Activated CD8-positive, alpha-beta memory T cell treated with anti-CD3 and anti-CD28 coated beads for 48 hours (primary cell): ENCODE data around the gene CST3.
"Not testable (repeated sequence)": the region's sequence is repeated elsewhere in the genome, so short reads cannot be mapped to it uniquely, and the experiment has no call there.

ENCODE experiments used
- DNase-seq, 3 experiments: peaks; one replicate each; pipeline ENCODE4 v3.0.0-alpha.2; 2020; ENCODE audit warnings: low read depth in 2 of 3, low spot score in 2 of 3

Gene CST3

GRCh38 chr20:23629542-23630391 lies 8.0 kb downstream of the CST3 start:
- DNase-seq = no peak

DNA sequence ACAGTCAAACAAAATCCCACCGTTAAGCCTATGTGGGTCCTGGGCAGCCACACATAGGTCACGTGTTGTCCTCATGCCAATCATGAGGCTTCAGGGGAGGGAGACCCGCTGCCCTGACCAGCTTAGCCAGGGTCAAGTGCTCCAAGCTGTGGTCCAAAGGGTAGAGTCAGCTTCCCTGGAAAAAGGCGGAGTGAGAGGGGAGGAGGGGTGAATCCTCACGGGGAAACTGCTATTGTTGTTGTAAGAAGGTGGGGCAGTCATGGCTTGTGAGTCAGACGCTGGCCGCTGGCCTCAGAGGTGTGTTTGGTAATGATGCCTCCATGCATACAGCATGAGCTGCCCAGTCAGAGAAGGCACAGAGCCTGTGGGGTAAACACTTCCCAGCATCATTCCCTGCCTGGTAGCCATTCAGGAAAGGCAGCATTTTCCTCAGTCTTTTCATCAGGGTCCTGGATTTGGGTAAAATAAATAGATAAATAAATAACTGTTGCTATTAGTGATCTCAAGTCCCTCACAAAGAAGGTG lies 8.7 kb downstream of the CST3 start:
- no peak for DNase-seq

- DNase-seq = no peak
These were observed 9.2 kb downstream of the CST3 start for GRCh38 chr20:23628402-23629016.

- DNase-seq = no peak
These were observed 10.3 kb downstream of the CST3 start for GRCh38 chr20:23627501-23627900.

GRCh38 chr20:23626040-23626620 lies 11.6 kb downstream of the CST3 start:
- no peak for DNase-seq

DNA sequence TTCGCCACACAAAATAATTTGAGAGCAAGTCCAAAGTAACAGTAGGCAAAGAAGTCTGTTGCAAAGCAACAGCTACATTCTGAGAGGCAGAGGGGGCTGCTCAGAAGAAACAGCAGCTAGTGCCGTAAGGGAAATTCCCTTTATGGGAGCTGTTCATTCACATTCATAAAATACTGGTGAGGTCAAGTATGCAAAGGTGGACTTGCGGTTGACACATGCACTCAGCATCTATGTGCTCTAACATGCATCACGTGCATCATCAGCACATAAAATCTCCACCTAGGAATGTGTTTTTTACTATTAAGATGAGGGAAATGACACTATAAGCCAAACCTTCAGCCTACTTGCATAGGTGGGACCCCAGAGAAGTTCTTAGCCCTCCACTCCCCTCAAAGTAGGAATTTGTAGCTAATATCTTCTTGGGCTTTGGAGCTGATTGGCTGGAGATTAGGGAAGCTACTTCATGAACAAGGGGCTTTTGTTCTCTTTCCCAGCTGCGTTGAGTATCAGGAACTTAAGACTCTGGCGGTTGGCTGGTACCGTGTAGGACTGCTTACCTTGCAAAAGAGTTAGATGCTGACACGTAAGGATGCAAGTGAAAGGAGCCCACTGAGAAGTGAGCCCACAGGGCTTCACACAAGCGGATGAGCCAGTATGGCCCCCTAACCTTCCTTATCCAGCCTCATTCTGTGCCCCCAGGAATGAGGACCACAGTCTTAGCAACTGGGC lies 12.4 kb downstream of the CST3 start:
- no peak for DNase-seq

GRCh38 chr20:23624324-23624691 lies 13.4 kb downstream of the CST3 start:
- no peak for DNase-seq

DNA sequence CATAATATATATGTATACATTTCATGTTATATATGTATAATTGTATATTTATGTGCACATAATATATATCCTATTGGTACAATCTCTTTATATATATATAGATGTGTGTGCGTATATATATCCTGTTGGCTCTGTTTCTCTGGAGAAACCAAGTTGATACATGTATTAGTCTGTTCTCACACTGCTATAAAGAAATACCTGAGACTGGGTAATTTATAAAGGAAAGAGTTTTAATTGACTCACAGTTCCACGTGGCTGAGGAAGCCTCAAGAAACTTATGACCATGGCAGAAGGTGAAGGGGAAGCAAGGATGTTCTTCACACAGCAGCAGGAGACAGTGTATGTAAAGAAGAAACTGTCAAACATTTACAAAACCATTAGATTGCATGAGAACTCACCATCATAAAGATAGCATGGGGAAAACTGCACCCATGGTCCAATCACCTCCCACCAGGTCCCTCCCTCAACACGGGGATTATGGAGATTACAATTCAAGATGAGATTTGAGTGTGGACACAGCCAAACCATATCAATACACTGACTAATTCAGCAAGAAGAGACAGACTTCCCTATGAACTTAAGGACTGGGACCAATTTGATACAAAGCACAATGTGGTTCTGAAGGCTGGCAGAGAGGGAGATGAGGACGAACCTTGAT lies 14.0 kb downstream of the CST3 start:
- DNase-seq = no peak

DNA sequence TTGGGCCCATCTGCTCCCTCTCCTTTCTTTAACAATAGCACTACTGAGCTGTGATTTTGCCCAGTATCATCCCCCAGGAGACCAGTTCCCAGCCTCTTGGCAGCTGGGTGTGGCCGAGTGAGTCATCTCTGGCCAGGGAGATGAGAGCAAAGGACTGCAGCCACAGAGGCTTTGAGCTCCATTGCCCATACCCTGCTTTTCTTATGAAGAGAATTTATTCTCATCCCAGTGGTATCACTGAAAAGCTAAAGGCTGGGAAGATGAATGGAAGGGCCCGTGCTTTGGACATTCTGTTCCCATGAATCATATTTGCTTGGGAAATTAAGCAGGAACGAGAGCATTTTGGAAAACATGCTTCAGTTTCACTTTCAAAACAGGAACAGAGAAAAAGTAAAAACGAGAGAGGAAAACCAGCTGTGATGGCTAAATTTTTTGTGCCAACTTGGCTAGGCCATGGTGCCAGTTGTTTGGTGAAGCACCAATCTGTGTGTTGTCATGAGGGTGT lies 14.9 kb downstream of the CST3 start:
- no peak for DNase-seq

- not testable (repeated sequence) for DNase-seq
These were observed 15.4 kb downstream of the CST3 start for GRCh38 chr20:23622401-23622800.

DNA sequence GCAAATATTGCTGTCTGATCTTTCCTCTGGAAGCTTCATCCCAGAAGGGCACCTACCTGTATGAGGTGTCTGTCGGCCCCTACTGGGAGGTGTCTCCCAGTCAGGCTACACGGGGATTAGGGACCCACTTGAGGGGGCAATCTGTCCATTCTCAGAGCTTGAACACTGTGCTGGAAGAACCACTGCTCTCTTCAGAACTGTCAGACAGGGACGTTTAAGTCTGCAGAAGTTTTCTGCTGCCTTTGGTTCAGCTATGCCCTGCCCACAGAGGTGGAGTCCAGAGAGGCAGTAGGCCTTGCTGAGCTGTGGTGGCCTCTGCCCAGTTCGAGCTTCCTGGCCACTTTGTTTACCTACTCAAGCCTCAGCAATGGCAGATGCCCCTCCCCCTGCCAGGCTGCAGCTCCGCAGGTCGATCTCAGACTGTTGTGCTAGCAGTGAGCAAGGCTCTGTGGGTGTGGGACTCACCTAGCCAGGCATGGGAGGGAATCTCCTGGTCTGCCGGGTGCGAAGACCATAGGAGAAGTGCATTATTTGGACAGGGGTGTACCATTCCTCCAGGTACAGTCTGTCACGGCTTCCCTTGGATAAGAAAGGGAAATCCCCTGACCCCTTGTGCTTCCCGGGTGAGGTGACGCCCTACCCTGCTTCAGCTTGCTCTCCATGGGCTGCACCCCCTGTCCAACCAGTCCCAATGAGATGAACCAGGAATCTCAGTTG lies 16.9 kb downstream of the CST3 start:
- not testable (repeated sequence) for DNase-seq

GRCh38 chr20:23614163-23614562 lies 23.6 kb downstream of the CST3 start:
- DNase-seq = no peak

DNA sequence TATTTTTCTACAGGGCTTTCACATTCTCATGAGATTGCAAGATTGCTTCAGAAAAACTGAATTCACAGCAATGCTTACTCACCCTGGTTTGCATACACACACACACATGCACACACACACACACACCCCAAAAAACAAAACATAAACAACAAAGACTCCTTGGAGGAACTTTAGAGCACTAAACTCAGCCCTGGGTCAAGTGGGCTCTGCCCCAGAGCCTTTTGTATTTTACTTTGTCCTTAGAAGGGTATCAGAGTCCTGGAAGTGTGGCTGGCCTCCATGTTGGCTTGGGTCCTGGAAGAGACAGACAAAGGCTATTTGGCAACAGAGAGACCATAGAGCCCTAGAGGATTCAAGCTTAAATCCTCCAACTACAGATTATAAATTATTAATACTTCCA lies 24.1 kb downstream of the CST3 start:
- DNase-seq = no peak

DNA sequence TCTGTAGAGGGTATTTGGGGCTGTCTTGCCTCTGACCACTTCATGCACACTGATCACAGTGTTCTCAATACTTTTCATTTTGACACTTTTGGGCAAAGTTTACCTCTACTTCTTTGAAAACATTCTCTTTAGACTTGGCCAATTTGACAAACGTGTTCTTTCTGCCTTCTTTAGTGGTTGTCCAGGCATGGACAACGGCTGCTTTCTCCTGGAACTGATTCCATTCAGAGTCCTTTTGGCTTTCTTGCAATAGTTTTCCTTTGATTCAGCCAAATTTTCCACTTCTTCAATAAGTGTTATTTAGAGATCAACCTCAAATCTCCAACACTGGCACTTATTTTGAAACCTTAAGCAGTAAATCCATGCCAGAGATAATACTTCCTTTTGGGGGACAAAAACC lies 25.4 kb downstream of the CST3 start:
- DNase-seq = no peak

DNA sequence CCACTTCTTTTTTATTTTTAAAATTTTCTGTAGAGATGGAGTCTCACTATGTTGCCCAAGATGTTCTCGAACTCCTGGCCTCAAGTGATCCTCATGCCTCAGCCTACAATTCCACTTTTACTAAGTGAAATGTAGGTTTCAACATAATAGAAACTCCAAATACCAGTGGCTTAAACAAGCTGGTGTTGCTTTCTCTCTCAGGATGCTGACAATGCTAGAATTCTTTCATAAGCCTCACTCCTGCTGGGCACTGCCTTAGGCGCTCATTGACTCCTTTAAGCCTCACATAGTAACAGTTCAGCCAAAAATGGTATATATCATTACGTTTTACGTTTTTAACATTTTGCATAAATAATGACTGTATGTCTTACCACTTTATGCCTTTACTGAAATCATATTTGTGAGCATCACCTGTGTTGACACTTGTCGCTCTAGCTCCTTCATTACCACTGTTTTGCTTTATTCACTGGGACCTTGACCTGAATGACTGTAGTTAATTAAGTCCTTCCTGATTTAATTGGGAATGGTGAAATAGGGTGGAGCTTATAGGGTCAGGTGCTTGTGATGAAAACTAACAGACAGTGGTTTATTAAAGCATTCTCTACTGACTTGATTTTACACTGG lies 28.2 kb downstream of the CST3 start:
- no peak for DNase-seq

- no peak for DNase-seq
These were observed 29.4 kb downstream of the CST3 start for GRCh38 chr20:23608251-23608846.

DNA sequence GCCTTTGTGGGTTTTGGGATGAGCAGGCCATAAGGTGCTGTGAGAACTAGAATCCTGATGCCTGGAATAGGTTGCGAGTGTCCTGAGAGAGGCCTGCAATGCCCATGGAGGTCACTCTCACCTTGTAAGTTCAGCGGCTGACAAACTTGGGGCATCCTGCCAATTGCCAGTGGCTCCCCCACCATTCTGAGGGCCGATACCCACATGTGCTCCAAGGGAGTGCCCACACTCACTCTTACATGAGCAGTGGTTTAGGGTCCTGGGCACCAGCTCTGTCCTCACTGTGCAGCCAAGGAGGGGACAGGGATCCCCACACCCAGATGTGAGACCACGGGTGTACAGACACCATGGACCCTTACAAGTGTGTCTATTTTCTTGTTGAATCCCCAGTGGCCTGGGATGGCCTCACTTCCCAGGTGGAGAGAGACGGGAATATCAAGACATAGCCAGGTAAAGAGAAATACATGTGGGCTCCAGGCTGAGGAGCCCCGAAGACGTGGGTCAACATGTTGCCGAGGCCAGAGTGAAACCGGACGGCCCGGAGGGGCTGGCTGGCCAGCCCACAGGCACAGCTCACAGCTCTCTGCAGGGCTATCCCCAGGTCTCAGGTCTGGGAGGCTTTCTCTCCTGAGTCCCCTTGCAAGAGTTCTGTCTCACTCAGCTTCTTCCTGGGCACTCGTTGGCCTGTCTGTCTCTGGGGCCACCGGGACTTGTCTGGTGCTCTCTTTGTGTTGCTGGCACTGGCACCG lies 30.1 kb downstream of the CST3 start:
- DNase-seq = no peak

DNA sequence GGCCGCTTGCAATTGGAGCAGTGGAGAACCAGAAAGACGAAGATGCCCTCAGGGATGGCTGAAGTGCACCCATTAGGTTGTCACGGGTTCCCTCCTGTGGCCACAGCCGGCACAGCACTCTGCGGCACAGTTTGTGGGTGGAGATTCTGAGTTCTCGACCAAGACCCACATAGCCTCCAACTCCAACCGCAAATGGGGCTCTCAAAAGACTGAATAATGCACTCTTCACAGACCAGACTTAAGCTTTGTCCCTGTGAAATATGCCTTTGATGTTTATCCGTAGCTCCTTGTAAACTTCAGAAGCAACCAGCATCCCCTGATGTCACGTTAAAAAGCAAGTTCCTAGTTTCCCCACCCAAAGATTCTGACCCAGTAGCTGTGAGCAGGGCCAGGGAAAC lies 31.1 kb downstream of the CST3 start:
- DNase-seq = peak; percentile 36 to 45 (median 45)
